Measurements from ENCODE around the gene MYH10.

DNA sequence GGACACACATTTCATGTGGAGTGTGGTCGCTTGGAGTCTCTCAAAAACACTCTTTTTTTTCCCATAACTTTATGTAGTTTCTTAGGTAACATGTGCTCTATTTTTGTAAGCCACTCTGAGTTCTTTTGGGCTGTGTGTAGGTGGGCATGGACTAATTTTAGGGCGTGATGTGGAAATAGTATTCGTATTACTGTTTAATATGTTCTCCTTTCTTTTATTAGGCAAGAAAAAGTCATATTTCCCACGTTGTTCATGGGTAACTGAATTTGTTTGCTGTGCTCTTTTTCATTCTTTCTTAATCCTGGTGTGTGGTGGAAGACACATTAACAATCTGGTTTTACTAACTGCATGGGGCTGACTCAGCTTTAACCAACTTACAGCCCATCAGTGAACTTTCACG is 167.4 kb downstream of the MYH10 start:
- TF ChIP-seq, protein P1, sequence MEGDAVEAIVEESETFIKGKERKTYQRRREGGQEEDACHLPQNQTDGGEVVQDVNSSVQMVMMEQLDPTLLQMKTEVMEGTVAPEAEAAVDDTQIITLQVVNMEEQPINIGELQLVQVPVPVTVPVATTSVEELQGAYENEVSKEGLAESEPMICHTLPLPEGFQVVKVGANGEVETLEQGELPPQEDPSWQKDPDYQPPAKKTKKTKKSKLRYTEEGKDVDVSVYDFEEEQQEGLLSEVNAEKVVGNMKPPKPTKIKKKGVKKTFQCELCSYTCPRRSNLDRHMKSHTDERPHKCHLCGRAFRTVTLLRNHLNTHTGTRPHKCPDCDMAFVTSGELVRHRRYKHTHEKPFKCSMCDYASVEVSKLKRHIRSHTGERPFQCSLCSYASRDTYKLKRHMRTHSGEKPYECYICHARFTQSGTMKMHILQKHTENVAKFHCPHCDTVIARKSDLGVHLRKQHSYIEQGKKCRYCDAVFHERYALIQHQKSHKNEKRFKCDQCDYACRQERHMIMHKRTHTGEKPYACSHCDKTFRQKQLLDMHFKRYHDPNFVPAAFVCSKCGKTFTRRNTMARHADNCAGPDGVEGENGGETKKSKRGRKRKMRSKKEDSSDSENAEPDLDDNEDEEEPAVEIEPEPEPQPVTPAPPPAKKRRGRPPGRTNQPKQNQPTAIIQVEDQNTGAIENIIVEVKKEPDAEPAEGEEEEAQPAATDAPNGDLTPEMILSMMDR (conservative IDR thresholded peaks at IDR 0.05), result no peak
- no peak for TF ChIP-seq EZH2 (IDR thresholded peaks at IDR 0.05; ENCODE audit: low read depth)

Data from PC-9 (cell line).